Gastroesophageal sphincter (tissue), 3 donors: ENCODE results near the gene SMARCA2.

ENCODE experiments used
- EP300 ChIP-seq: sonication (generic); formaldehyde crosslinking; IDR thresholded peaks from one replicate; pipeline ENCODE4 v1.6.1; 2017; ENCODE audit warnings: antibody characterized with exemption, mild to moderate bottlenecking
- TF ChIP-seq, protein P1 (sequence below), 4 experiments: fragments of 200-600 bp in 2 of 4; fragments of 450-650 bp in 2 of 4; sonication (generic) in 1 of 4; IDR thresholded peaks; one replicate each; pipeline ENCODE4 v1.5.1; 2017 to 2019; ENCODE audit warnings: antibody characterized with exemption in 4 of 4, mild to moderate bottlenecking in 2 of 4, moderate library complexity in 2 of 4

DNA sequence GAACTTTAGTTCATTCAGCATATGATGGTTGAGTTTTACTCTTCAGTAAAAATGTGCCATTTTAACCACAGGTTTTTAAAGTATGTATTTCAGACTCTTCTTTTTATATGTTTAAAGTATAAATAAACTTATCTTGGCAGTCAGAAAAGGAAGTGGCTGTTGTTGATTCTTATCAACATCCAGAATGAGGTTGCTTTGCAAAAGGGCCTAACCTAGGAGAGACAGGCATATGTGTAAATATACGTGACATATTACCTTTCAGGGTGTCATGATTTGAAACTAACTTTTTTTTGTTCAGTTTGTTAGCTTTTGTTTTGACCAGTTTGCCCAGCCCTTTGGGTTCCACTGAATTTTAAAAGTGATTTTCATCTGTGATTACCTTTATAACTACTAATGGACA is 7.4 kb downstream of the SMARCA2 start:
- TF ChIP-seq, protein P1, sequence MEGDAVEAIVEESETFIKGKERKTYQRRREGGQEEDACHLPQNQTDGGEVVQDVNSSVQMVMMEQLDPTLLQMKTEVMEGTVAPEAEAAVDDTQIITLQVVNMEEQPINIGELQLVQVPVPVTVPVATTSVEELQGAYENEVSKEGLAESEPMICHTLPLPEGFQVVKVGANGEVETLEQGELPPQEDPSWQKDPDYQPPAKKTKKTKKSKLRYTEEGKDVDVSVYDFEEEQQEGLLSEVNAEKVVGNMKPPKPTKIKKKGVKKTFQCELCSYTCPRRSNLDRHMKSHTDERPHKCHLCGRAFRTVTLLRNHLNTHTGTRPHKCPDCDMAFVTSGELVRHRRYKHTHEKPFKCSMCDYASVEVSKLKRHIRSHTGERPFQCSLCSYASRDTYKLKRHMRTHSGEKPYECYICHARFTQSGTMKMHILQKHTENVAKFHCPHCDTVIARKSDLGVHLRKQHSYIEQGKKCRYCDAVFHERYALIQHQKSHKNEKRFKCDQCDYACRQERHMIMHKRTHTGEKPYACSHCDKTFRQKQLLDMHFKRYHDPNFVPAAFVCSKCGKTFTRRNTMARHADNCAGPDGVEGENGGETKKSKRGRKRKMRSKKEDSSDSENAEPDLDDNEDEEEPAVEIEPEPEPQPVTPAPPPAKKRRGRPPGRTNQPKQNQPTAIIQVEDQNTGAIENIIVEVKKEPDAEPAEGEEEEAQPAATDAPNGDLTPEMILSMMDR (IDR thresholded peaks at IDR 0.05) = no peak
- no peak for TF ChIP-seq EP300
